Measurements from ENCODE around the gene SPOPL. TPM values are rescaled to one million over a fixed set of nuclear protein-coding genes. Genes with fewer than 3 reads are reported as not detected.

The SPOPL gene
- total and polyA plus RNA-seq, 2 donors (not counting 1 experiment from before 2014, with no cell fraction given), result 11.5 to 15.2 TPM

- Histone ChIP-seq H3K9me3 (ENCODE audit: control insufficient read depth, insufficient read depth, low read depth, low read length) (no peaks in the 10 kb centered on the region), H3K79me2 (ENCODE audit: control insufficient read depth, insufficient read depth, low read length) (no peaks in the 10 kb centered on the region), H4K20me1 (ENCODE audit: control insufficient read depth, extremely low read depth, insufficient read depth, low read length) (no peaks in the 10 kb centered on the region), H3K4me1 (ENCODE audit: control insufficient read depth, extremely low read depth, insufficient read depth, low read length) (no peaks in the 10 kb centered on the region), H3K4me3 (replicated peaks in 1 of 4; ENCODE audit: control extremely low read depth in 1 of 4, insufficient read depth in 1 of 4, low read depth in 3 of 4, low read length in 4 of 4) (no peak overlapping the region), H3K27ac (ENCODE audit: insufficient read depth, low read length) (no peak overlapping the region), H3K9ac (ENCODE audit: insufficient read depth, low read length) (no peak overlapping the region), H3K4me2 (ENCODE audit: extremely low read depth, insufficient read depth, low read length) (no peak overlapping the region), H3K36me3 (ENCODE audit: control insufficient read depth, insufficient read depth, low read length) (no peaks in the 10 kb centered on the region), H2AFZ (ENCODE audit: low read length) (no peak overlapping the region), H3K27me3 (ENCODE audit: control insufficient read depth, insufficient read depth, low read length) (no peaks in the 10 kb centered on the region)
- no peak for DNase-seq (ENCODE audit: low read depth in 2 of 2)
- TF ChIP-seq EZH2 (IDR thresholded peaks at IDR 0.05; ENCODE audit: low read length, missing control alignments), result no peak
- TF ChIP-seq CTCF (conservative IDR thresholded peaks at IDR 0.05 in 1 of 2, IDR thresholded peaks at IDR 0.05 in 1 of 2; ENCODE audit: low read depth in 1 of 2, low read length in 2 of 2), result no peak
These were observed 94.8 kb downstream of the SPOPL start for GRCh38 chr2:138596403-138596802.

GRCh38 chr2:138600732-138601457 lies 99.3 kb downstream of the SPOPL start:
- peak in 1 of 2 donors; percentile 5 for DNase-seq (ENCODE audit: low read depth in 2 of 2)
- Histone ChIP-seq H3K27ac (ENCODE audit: insufficient read depth, low read length) (no peak overlapping the region), H3K4me3 (replicated peaks in 1 of 4; ENCODE audit: control extremely low read depth in 1 of 4, insufficient read depth in 1 of 4, low read depth in 3 of 4, low read length in 4 of 4) (no peak overlapping the region)

More at GRCh38 chr2:138600732-138601457, 99.3 kb downstream of the SPOPL start:
- Histone ChIP-seq H3K4me2 (ENCODE audit: extremely low read depth, insufficient read depth, low read length) (no peak overlapping the region), H3K27me3 (ENCODE audit: control insufficient read depth, insufficient read depth, low read length) (no peaks in the 10 kb centered on the region), H3K4me1 (ENCODE audit: control insufficient read depth, extremely low read depth, insufficient read depth, low read length) (no peaks in the 10 kb centered on the region), H4K20me1 (ENCODE audit: control insufficient read depth, extremely low read depth, insufficient read depth, low read length) (no peaks in the 10 kb centered on the region), H3K9ac (ENCODE audit: insufficient read depth, low read length) (no peak overlapping the region), H2AFZ (ENCODE audit: low read length) (no peak overlapping the region), H3K36me3 (ENCODE audit: control insufficient read depth, insufficient read depth, low read length) (no peaks in the 10 kb centered on the region), H3K79me2 (ENCODE audit: control insufficient read depth, insufficient read depth, low read length) (no peaks in the 10 kb centered on the region), H3K9me3 (ENCODE audit: control insufficient read depth, insufficient read depth, low read depth, low read length) (no peaks in the 10 kb centered on the region)
- no peak for TF ChIP-seq CTCF (conservative IDR thresholded peaks at IDR 0.05 in 1 of 2, IDR thresholded peaks at IDR 0.05 in 1 of 2; ENCODE audit: low read depth in 1 of 2, low read length in 2 of 2)
- no peak for TF ChIP-seq EZH2 (IDR thresholded peaks at IDR 0.05; ENCODE audit: low read length, missing control alignments)

Data from fibroblast of lung (primary cell).